ENCODE data around the gene FCAMR.

Gene FCAMR

GRCh38 chr1:206945779-206946178 is 24.5 kb downstream of the FCAMR start:
- no peak overlapping the region for H3K4me3 ChIP-seq
- H3K27ac ChIP-seq = no peak overlapping the region
- DNase-seq (ENCODE audit: low spot score) = no peak
- no peak for TF ChIP-seq CTCF (IDR thresholded peaks at IDR 0.05)

- H3K4me3 ChIP-seq = no peak overlapping the region
- no peak for TF ChIP-seq CTCF (IDR thresholded peaks at IDR 0.05)
- DNase-seq (ENCODE audit: low spot score) = no peak
- no peak overlapping the region for H3K27ac ChIP-seq
These were observed 25.6 kb downstream of the FCAMR start for GRCh38 chr1:206944703-206945102.

DNA sequence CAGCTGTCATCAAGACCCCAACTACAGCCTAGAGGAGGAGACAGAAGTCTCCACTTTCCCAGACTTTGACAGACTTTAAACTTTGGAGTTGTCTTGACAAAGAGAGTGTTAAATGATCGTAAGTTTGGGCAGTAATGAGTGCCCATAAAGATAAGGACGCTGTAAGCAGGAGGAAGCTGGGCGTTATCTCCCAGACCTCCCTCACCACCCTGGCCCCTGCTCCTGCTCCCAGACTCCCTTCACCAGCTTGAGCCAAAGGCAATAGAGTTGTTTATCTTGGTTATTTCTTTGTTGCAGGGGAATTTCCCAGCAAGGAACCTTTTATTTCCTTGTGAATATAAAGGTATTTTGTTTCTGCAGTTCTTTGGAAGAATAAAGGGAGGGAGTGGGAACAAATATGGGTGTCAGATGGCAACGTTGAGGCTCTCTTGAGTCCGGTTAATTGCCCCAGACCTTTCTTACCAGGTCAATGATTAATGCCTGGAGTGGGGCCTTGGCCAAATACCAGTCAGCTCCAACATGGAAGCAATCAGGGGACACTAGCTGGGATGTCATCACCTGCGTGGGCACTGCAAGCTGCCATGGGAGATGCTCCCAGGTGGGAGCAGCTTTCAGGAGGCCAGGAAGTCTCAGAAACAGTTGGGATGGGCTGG is 28.4 kb downstream of the FCAMR start:
- no peak for DNase-seq (ENCODE audit: low spot score)
- H3K27ac ChIP-seq = no peak overlapping the region
- H3K4me3 ChIP-seq = no peak overlapping the region
- no peak for TF ChIP-seq CTCF (IDR thresholded peaks at IDR 0.05)

GRCh38 chr1:206940588-206940936 is 29.7 kb downstream of the FCAMR start:
- DNase-seq (ENCODE audit: low spot score) = no peak
- H3K4me3 ChIP-seq = no peak overlapping the region
- no peak overlapping the region for H3K27ac ChIP-seq
- no peak for TF ChIP-seq CTCF (IDR thresholded peaks at IDR 0.05)

DNA sequence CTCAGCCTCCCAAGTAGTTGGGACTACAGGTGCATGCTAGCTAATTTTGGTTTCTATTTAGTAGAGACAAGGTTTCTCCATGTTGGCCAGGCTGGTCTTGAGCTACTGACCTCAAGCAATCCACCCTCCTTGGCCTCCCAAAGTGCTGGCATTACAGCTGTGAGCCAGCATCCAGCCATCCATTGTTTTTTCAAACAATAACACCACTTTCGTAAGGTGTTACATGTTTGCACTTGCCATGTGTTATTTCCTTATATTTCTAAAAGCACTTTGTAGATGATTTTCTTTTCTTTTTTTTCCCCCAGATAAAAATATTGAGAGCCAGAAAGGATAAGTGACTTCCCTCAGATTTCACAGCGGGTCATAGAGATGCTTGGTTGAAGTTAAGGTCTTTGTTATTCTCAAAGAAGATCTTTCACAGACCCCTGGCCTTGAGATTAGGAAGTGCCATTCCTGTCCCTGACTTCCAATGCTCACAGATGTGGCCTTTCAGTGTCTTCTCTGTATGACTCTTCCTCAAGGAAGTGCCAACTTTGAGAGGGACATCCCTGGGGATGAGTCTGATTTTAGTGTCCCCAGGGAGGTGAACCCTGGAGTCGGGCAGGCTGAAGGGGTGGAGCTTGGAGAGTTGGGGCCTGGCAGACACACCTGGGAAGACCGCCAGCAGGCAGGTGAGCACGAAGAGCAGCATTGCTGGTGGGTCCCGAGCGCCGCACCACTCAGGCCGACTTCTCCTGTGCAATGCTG is 30.2 kb downstream of the FCAMR start:
- no peak overlapping the region for H3K4me3 ChIP-seq
- DNase-seq (ENCODE audit: low spot score) = no peak
- H3K27ac ChIP-seq = no peak overlapping the region
- no peak for TF ChIP-seq CTCF (IDR thresholded peaks at IDR 0.05)

DNA sequence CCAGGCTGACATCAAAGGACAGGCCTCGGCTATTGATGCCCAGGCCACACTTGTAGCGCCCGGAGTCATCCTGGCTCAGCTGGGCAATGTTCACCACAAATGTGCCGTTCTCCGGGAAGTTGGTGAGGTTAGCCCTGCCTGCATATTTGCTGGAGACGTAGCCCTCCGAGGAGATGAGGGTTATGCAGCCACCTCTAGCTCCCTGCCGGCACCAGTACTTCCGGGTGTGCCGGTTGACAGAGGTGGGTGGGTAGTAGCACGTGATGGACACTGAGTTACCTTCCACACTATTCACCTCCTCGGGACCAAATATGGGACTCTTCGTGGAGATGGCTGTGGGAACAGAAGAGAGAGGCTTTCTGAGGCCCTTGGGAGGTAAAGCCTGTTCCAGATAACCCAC is 31.1 kb downstream of the FCAMR start:
- Histone ChIP-seq H3K4me3 (no peak overlapping the region), H3K27ac (no peak overlapping the region)
- no peak for TF ChIP-seq CTCF (IDR thresholded peaks at IDR 0.05)
- no peak for DNase-seq (ENCODE audit: low spot score)

DNA sequence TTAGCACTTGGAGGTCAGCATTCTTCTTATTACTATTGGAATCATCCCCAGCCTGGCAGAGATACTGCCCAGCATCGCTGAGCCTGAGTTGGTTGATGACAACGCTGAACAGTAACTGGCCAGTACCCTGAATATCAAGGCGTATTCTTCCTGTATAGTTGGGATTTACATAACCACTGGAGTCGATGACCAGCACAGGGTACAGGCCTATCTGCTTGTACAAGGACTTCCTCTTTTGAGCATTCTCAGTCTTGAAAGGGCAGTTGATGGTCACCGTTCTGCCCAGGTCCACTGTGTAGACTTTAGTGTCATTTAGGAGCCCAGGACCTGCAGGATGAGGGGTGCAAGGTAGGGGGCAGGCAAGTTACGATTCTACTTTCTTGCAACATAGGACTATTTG is 32.8 kb downstream of the FCAMR start:
- H3K4me3 ChIP-seq = no peak overlapping the region
- no peak for DNase-seq (ENCODE audit: low spot score)
- no peak overlapping the region for H3K27ac ChIP-seq
- TF ChIP-seq CTCF (IDR thresholded peaks at IDR 0.05) = no peak
